Bronchial epithelial cell (primary cell): ENCODE data around the gene ARID1A. TPM values are rescaled to one million over a fixed set of nuclear protein-coding genes. Genes with fewer than 3 reads are reported as not detected.

Source experiments
- DNase-seq: peaks from one replicate; pipeline ENCODE4 v3.0.0-alpha.2; 2010; ENCODE audit warnings: low read depth
- FAIRE-seq: peaks from 2 replicates; lab custom pipeline; 2011; peaks lifted over from hg19 to GRCh38; lab: Jason Lieb, UNC
- H3K27me3 ChIP-seq: 2 replicates; pipeline ENCODE4 v1.5.1; 2011; ENCODE audit warnings: low read length; ENCODE audit not compliant: control insufficient read depth, insufficient read depth
- H3K36me3 ChIP-seq: 2 replicates; pipeline ENCODE4 v1.5.1; 2011; ENCODE audit warnings: low read length; ENCODE audit not compliant: control insufficient read depth, insufficient read depth
- H3K4me3 ChIP-seq: 2 replicates; pipeline ENCODE4 v1.5.1; 2011; ENCODE audit warnings: mild to moderate bottlenecking, low read depth, low read length, control low read depth
- CTCF ChIP-seq: IDR thresholded peaks from 2 replicates; pipeline ENCODE4 v1.5.1; 2011; ENCODE audit warnings: mild to moderate bottlenecking, moderate library complexity, low read length, control low read depth, inconsistent platforms; ENCODE audit not compliant: insufficient read depth, severe bottlenecking
- total RNA-seq: library from RNA; depleted of rRNA; stranded (reverse); fragments of >200 nt; gene quantifications from 2 replicates; pipeline ENCODE4 v1.2.1, GENCODE V29; 2014

ARID1A gene
- total RNA-seq, 1 donor from 2014 or later, result 8.7 TPM

GRCh38 chr1:26767714-26768113 is 71.9 kb downstream of the ARID1A start:
- Histone ChIP-seq H3K36me3 (peaks cover 30% of the 10 kb centered on the region), H3K27me3 (no peaks in the 10 kb centered on the region), H3K4me3 (no peak overlapping the region)
- FAIRE-seq (no peak), DNase-seq (no peak)
- TF ChIP-seq CTCF, result no peak

- no peaks in the 10 kb centered on the region for H3K27me3 ChIP-seq
- no peak for TF ChIP-seq CTCF
- no peak for FAIRE-seq
- no peak for DNase-seq
- no peak overlapping the region for H3K4me3 ChIP-seq
- peaks cover 33% of the 10 kb centered on the region for H3K36me3 ChIP-seq
Observed at GRCh38 chr1:26768755-26769154, 72.9 kb downstream of the ARID1A start.

GRCh38 chr1:26771285-26771642 is 75.4 kb downstream of the ARID1A start:
- no peak for TF ChIP-seq CTCF
- Histone ChIP-seq H3K27me3 (no peaks in the 10 kb centered on the region), H3K36me3 (peaks cover 46% of the 10 kb centered on the region), H3K4me3 (no peak overlapping the region)
- no peak for FAIRE-seq
- peak; percentile 79 for DNase-seq

- H3K36me3 ChIP-seq, result peaks cover 45% of the 10 kb centered on the region
Observed at GRCh38 chr1:26771643-26772321, 76.0 kb downstream of the ARID1A start.

GRCh38 chr1:26772687-26773086 is 76.9 kb downstream of the ARID1A start:
- peak; percentile 90 for DNase-seq
- no peak overlapping the region for H3K4me3 ChIP-seq
- no peak for TF ChIP-seq CTCF
- FAIRE-seq, result no peak
- H3K36me3 ChIP-seq, result peaks cover 44% of the 10 kb centered on the region
- no peaks in the 10 kb centered on the region for H3K27me3 ChIP-seq

More at GRCh38 chr1:26771643-26772321, 76.0 kb downstream of the ARID1A start:
- FAIRE-seq, result no peak
- TF ChIP-seq CTCF, result no peak
- DNase-seq, result peak; percentile 88
- Histone ChIP-seq H3K4me3 (no peak overlapping the region), H3K27me3 (no peaks in the 10 kb centered on the region)

- Histone ChIP-seq H3K27me3 (no peaks in the 10 kb centered on the region), H3K4me3 (no peak overlapping the region), H3K36me3 (peaks cover 49% of the 10 kb centered on the region)
- no peak for FAIRE-seq
- no peak for TF ChIP-seq CTCF
- no peak for DNase-seq
Observed at GRCh38 chr1:26774462-26774861, 78.6 kb downstream of the ARID1A start.
